ENCODE results near the gene FLVCR1.

Gene FLVCR1

DNA sequence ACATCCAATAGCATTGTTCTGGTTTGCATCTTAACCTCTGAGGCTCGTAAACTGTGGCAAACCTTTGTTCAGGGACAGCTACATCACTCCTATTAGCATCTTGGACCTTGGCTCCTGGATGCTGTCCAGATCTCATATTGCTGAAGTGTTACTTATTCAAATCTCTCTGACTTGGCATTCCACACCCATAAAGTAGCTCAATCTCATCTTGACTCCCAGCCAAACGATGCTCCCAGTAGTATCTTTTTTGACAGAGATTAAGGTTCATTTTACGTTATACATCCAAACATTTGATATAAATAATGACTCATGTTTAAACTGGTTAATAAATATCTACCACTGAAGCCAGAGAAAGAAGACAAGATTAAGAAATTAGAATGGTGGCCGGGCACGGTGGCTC, 4.4 kb upstream of the FLVCR1 start:
- no peak overlapping the region for H4K8ac ChIP-seq (ENCODE audit: low read length)
- H2BK12ac ChIP-seq (ENCODE audit: low read length in 2 of 2): no peak overlapping the region
- H2AK5ac ChIP-seq (ENCODE audit: low read length, severe bottlenecking): no peak overlapping the region
- no peak overlapping the region for H2AFZ ChIP-seq (ENCODE audit: low read depth, low read length)
- no peak overlapping the region for H2BK15ac ChIP-seq (ENCODE audit: low read depth, poor library complexity, severe bottlenecking)
- 90% methylated on average over 4 of the region's 5 CpGs for WGBS
- no peak overlapping the region for H4K91ac ChIP-seq (ENCODE audit: low read length)
- H3K9me3 ChIP-seq (ENCODE audit: control insufficient read depth, low read length): no peaks in the 10 kb centered on the region
- DNase-seq: no peak
- H3K4ac ChIP-seq (ENCODE audit: low read depth in 1 of 2, low read length in 2 of 2): no peak overlapping the region
- H3K4me1 ChIP-seq (ENCODE audit: control insufficient read depth, insufficient read depth, low read depth, low read length): peaks cover 4% of the 10 kb centered on the region
- H3K36me3 ChIP-seq (ENCODE audit: control insufficient read depth in 1 of 2, insufficient read depth in 2 of 2, low read depth in 1 of 2, low read length in 2 of 2): no peaks in the 10 kb centered on the region
- no peak overlapping the region for H3K9ac ChIP-seq (ENCODE audit: low read length)
- H2BK120ac ChIP-seq (ENCODE audit: low read depth, low read length): no peak overlapping the region
- no peak overlapping the region for H3K27ac ChIP-seq (ENCODE audit: low read length, poor library complexity, severe bottlenecking)
- no peak overlapping the region for H3K14ac ChIP-seq (ENCODE audit: low read length in 2 of 2)
- H2BK5ac ChIP-seq (ENCODE audit: low read depth, low read length, poor library complexity, severe bottlenecking): no peak overlapping the region
- H3K27me3 ChIP-seq (ENCODE audit: control insufficient read depth in 1 of 2, insufficient read depth in 1 of 2, low read length in 2 of 2): no peaks in the 10 kb centered on the region
- no peak overlapping the region for H3K4me2 ChIP-seq (ENCODE audit: low read length, poor library complexity, severe bottlenecking)
- no peak overlapping the region for H3K18ac ChIP-seq (ENCODE audit: low read depth in 1 of 2, low read length in 2 of 2)
- H3K79me1 ChIP-seq (replicated peaks; ENCODE audit: low read length, poor library complexity, severe bottlenecking): peaks cover 5% of the 10 kb centered on the region
- no peak overlapping the region for H3K4me3 ChIP-seq (ENCODE audit: insufficient read depth in 1 of 2, low read depth in 1 of 2, low read length in 2 of 2)
- no peak overlapping the region for H3K23ac ChIP-seq (ENCODE audit: low read length in 2 of 2)

GRCh38 chr1:212856755-212857154, 1.3 kb upstream of the FLVCR1 start:
- no peak overlapping the region for H3K4me2 ChIP-seq (ENCODE audit: low read length, poor library complexity, severe bottlenecking)
- whole genome bisulfite sequencing: 92% methylated on average over 16 of the region's 16 CpGs

DNA sequence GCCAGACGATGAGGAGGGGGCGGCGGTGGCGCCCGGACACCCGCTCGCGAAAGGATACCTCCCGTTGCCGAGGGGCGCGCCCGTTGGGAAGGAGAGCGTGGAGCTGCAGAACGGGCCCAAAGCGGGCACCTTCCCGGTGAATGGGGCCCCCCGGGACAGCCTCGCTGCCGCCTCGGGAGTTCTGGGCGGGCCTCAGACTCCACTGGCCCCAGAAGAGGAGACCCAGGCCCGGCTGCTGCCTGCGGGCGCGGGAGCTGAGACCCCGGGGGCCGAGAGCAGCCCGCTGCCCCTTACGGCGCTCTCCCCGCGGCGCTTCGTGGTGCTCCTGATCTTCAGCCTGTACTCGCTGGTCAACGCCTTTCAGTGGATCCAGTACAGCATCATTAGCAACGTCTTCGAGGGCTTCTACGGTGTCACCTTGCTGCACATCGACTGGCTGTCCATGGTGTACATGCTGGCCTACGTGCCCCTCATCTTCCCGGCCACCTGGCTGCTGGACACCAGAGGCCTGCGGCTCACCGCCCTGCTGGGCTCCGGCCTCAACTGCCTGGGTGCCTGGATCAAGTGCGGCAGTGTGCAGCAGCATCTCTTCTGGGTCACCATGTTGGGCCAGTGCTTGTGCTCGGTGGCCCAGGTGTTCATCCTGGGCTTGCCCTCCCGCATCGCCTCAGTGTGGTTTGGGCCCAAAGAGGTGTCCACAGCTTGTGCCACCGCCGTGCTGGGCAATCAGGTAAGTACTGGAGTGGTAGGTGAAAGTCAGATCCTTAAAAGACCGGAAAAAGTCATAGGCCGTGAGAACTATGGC, 588 bp downstream of the FLVCR1 start:
- Histone ChIP-seq H3K9ac (ENCODE audit: low read length) (peak overlapping the region; percentile 85), H2BK15ac (ENCODE audit: low read depth, poor library complexity, severe bottlenecking) (peak overlapping the region; percentile 86), H3K79me1 (replicated peaks; ENCODE audit: low read length, poor library complexity, severe bottlenecking) (peaks cover 12% of the 10 kb centered on the region), H2AK5ac (ENCODE audit: low read length, severe bottlenecking) (no peak overlapping the region), H4K8ac (ENCODE audit: low read length) (peak overlapping the region; percentile 89), H4K91ac (ENCODE audit: low read length) (peak overlapping the region; percentile 82), H2AFZ (ENCODE audit: low read depth, low read length) (peak overlapping the region; percentile 11), H3K23ac (ENCODE audit: low read length in 2 of 2) (peak overlapping the region in 1 of 2 experiments; percentile 9), H3K14ac (ENCODE audit: low read length in 2 of 2) (peak overlapping the region; percentile 73 to 78), H3K18ac (ENCODE audit: low read depth in 1 of 2, low read length in 2 of 2) (peak overlapping the region; percentile 84 to 95), H2BK120ac (ENCODE audit: low read depth, low read length) (peak overlapping the region; percentile 83), H2BK12ac (ENCODE audit: low read length in 2 of 2) (peak overlapping the region; percentile 60 to 61), H3K4me3 (ENCODE audit: insufficient read depth in 1 of 2, low read depth in 1 of 2, low read length in 2 of 2) (peak overlapping the region; percentile 80 to 87), H3K9me3 (ENCODE audit: control insufficient read depth, low read length) (no peaks in the 10 kb centered on the region), H3K4me2 (ENCODE audit: low read length, poor library complexity, severe bottlenecking) (peak overlapping the region; percentile 90), H2BK5ac (ENCODE audit: low read depth, low read length, poor library complexity, severe bottlenecking) (peak overlapping the region; percentile 26), H3K27me3 (ENCODE audit: control insufficient read depth in 1 of 2, insufficient read depth in 1 of 2, low read length in 2 of 2) (no peaks in the 10 kb centered on the region), H3K27ac (ENCODE audit: low read length, poor library complexity, severe bottlenecking) (no peak overlapping the region), H3K4ac (ENCODE audit: low read depth in 1 of 2, low read length in 2 of 2) (peak overlapping the region; percentile 1 to 47), H3K4me1 (ENCODE audit: control insufficient read depth, insufficient read depth, low read depth, low read length) (peaks cover 12% of the 10 kb centered on the region), H3K36me3 (ENCODE audit: control insufficient read depth in 1 of 2, insufficient read depth in 2 of 2, low read depth in 1 of 2, low read length in 2 of 2) (peaks cover 0 to 9% of the 10 kb centered on the region in 2 experiments)
- peak; percentile 62 for DNase-seq
- WGBS: 3% methylated on average over 50 of the region's 54 CpGs

More at GRCh38 chr1:212856755-212857154, 1.3 kb upstream of the FLVCR1 start:
- Histone ChIP-seq H4K91ac (ENCODE audit: low read length) (no peak overlapping the region), H2AK5ac (ENCODE audit: low read length, severe bottlenecking) (peak overlapping the region; percentile 43), H2AFZ (ENCODE audit: low read depth, low read length) (no peak overlapping the region), H3K27me3 (ENCODE audit: control insufficient read depth in 1 of 2, insufficient read depth in 1 of 2, low read length in 2 of 2) (no peaks in the 10 kb centered on the region), H3K23ac (ENCODE audit: low read length in 2 of 2) (no peak overlapping the region), H3K4me1 (ENCODE audit: control insufficient read depth, insufficient read depth, low read depth, low read length) (peaks cover 12% of the 10 kb centered on the region), H3K18ac (ENCODE audit: low read depth in 1 of 2, low read length in 2 of 2) (no peak overlapping the region), H3K14ac (ENCODE audit: low read length in 2 of 2) (no peak overlapping the region), H3K4ac (ENCODE audit: low read depth in 1 of 2, low read length in 2 of 2) (no peak overlapping the region), H2BK15ac (ENCODE audit: low read depth, poor library complexity, severe bottlenecking) (no peak overlapping the region), H3K36me3 (ENCODE audit: control insufficient read depth in 1 of 2, insufficient read depth in 2 of 2, low read depth in 1 of 2, low read length in 2 of 2) (peaks cover 0 to 5% of the 10 kb centered on the region in 2 experiments), H2BK12ac (ENCODE audit: low read length in 2 of 2) (peak overlapping the region in 1 of 2 experiments; percentile 18), H3K79me1 (replicated peaks; ENCODE audit: low read length, poor library complexity, severe bottlenecking) (peaks cover 9% of the 10 kb centered on the region), H3K9me3 (ENCODE audit: control insufficient read depth, low read length) (no peaks in the 10 kb centered on the region), H3K27ac (ENCODE audit: low read length, poor library complexity, severe bottlenecking) (no peak overlapping the region), H3K4me3 (ENCODE audit: insufficient read depth in 1 of 2, low read depth in 1 of 2, low read length in 2 of 2) (peak overlapping the region in 1 of 2 experiments; percentile 87), H2BK5ac (ENCODE audit: low read depth, low read length, poor library complexity, severe bottlenecking) (no peak overlapping the region), H4K8ac (ENCODE audit: low read length) (peak overlapping the region; percentile 89), H2BK120ac (ENCODE audit: low read depth, low read length) (no peak overlapping the region), H3K9ac (ENCODE audit: low read length) (peak overlapping the region; percentile 85)
- no peak for DNase-seq

GRCh38 chr1:212860713-212861581, 2.9 kb downstream of the FLVCR1 start:
- no peaks in the 10 kb centered on the region for H3K27me3 ChIP-seq (ENCODE audit: control insufficient read depth in 1 of 2, insufficient read depth in 1 of 2, low read length in 2 of 2)
- peaks cover 12% of the 10 kb centered on the region for H3K4me1 ChIP-seq (ENCODE audit: control insufficient read depth, insufficient read depth, low read depth, low read length)
- H4K91ac ChIP-seq (ENCODE audit: low read length): no peak overlapping the region
- H2BK12ac ChIP-seq (ENCODE audit: low read length in 2 of 2): no peak overlapping the region
- H3K79me1 ChIP-seq (replicated peaks; ENCODE audit: low read length, poor library complexity, severe bottlenecking): peaks cover 16% of the 10 kb centered on the region
- peaks cover 0 to 21% of the 10 kb centered on the region in 2 experiments for H3K36me3 ChIP-seq (ENCODE audit: control insufficient read depth in 1 of 2, insufficient read depth in 2 of 2, low read depth in 1 of 2, low read length in 2 of 2)
- no peak overlapping the region for H3K27ac ChIP-seq (ENCODE audit: low read length, poor library complexity, severe bottlenecking)
- no peak overlapping the region for H2AFZ ChIP-seq (ENCODE audit: low read depth, low read length)
- DNase-seq: peak; percentile 38
- H3K23ac ChIP-seq (ENCODE audit: low read length in 2 of 2): no peak overlapping the region
- H3K9ac ChIP-seq (ENCODE audit: low read length): no peak overlapping the region
- no peak overlapping the region for H4K8ac ChIP-seq (ENCODE audit: low read length)
- no peak overlapping the region for H2BK15ac ChIP-seq (ENCODE audit: low read depth, poor library complexity, severe bottlenecking)
- H3K4me3 ChIP-seq (ENCODE audit: insufficient read depth in 1 of 2, low read depth in 1 of 2, low read length in 2 of 2): no peak overlapping the region
- H3K4ac ChIP-seq (ENCODE audit: low read depth in 1 of 2, low read length in 2 of 2): no peak overlapping the region
- H2AK5ac ChIP-seq (ENCODE audit: low read length, severe bottlenecking): no peak overlapping the region
- H3K9me3 ChIP-seq (ENCODE audit: control insufficient read depth, low read length): no peaks in the 10 kb centered on the region
- peak overlapping the region; percentile 5 for H3K4me2 ChIP-seq (ENCODE audit: low read length, poor library complexity, severe bottlenecking)
- H2BK5ac ChIP-seq (ENCODE audit: low read depth, low read length, poor library complexity, severe bottlenecking): no peak overlapping the region
- no peak overlapping the region for H3K18ac ChIP-seq (ENCODE audit: low read depth in 1 of 2, low read length in 2 of 2)
- WGBS: 39% methylated on average over 3 of the region's 5 CpGs
- H2BK120ac ChIP-seq (ENCODE audit: low read depth, low read length): no peak overlapping the region
- H3K14ac ChIP-seq (ENCODE audit: low read length in 2 of 2): no peak overlapping the region

Measured in mesenchymal stem cell (in vitro differentiated cells and primary cell).